ENCODE measurements around the gene PRKCA. TPM values are rescaled to one million over a fixed set of nuclear protein-coding genes. Genes with fewer than 3 reads are reported as not detected.

The PRKCA gene
- total and polyA plus RNA-seq, 9 of the 15 experiments (the other 6 are each of a cell fraction or from before 2014, with no cell fraction given): 3.2 to 33.0 (median 17.8) TPM

DNA sequence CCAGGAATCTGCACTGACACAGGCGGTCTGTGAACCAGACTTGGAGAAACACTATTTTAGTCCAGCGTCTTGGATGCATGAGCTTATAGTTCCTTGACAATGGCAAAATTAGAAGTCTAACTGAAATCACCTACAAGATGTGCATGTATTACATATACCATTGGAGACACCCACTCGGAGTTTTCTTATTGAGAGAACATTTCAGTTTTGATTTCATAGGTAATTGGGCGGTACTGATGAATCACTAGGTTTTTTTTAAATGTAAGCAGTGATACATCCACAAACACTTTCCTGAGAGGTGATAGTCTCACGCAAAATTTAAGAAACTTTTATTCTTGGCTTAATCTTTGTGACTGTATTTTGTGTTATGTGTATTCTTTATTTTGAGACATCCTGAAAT is 69.8 kb downstream of the PRKCA start:
- no peak overlapping the region for H3K4me2 ChIP-seq (ENCODE audit: insufficient read depth, low read length)
- in situ Hi-C loops (cut with MboI) (no loop called here), intact Hi-C loops (cut with micrococcal nuclease) (no loop called here)
- H3K79me2 ChIP-seq (ENCODE audit: control insufficient read depth, insufficient read depth, low read length): peaks cover 14% of the 10 kb centered on the region
- POLR2A ChIA-PET: no interaction called here
- 84% methylated on average over 5 of the region's 5 CpGs for WGBS (ENCODE audit: insufficient coverage, low coverage, missing lambda C conversion rate)
- CTCF ChIA-PET (ENCODE audit: low intra/inter-chr PET ratio): no interaction called here
- peaks cover 10 to 12% of the 10 kb centered on the region in 2 experiments; a peak in 4 of 5 replicates for H3K4me1 ChIP-seq (replicated peaks in 1 of 2; ENCODE audit: control insufficient read depth in 2 of 2, insufficient read depth in 2 of 2, low read length in 2 of 2)
- no peak overlapping the region for H3K9ac ChIP-seq (ENCODE audit: insufficient read depth in 1 of 2, low read depth in 2 of 2, low read length in 2 of 2)
- H3K27ac ChIP-seq (ENCODE audit: extremely low read depth, low read depth, low read length): no peak overlapping the region
- no peak overlapping the region for H3K4me3 ChIP-seq
- ATAC-seq (no peak), DNase-seq (ENCODE audit: extremely low read depth in 1 of 4, low spot score in 3 of 4) (no peak), FAIRE-seq (no peak)
- TF ChIP-seq ZZZ3 (IDR thresholded peaks at IDR 0.05): no peak
- TF ChIP-seq ZC3H4 (CRISPR knock-in tag; IDR thresholded peaks at IDR 0.05; ENCODE audit: borderline replicate concordance): no peak
- no peak for TF ChIP-seq ZNF639 (CRISPR knock-in tag; conservative IDR thresholded peaks at IDR 0.05 in 1 of 2, IDR thresholded peaks at IDR 0.05 in 1 of 2)
- H3K9me1 ChIP-seq (ENCODE audit: control insufficient read depth, insufficient read depth, low read length): no peaks in the 10 kb centered on the region
- H3K9me3 ChIP-seq (replicated peaks; ENCODE audit: control insufficient read depth, insufficient read depth, low read depth, low read length): no peaks in the 10 kb centered on the region
- no peak overlapping the region for H2AFZ ChIP-seq (ENCODE audit: low read depth, low read length)
- H3K36me3 ChIP-seq (ENCODE audit: control insufficient read depth, insufficient read depth, low read length): no peaks in the 10 kb centered on the region
- no TSS peak for BruUV-seq (replicated peaks)
- H3K27me3 ChIP-seq (ENCODE audit: control insufficient read depth in 2 of 2, insufficient read depth in 2 of 2, low read length in 2 of 2): no peaks in the 10 kb centered on the region
- no peaks in the 10 kb centered on the region for H4K20me1 ChIP-seq (replicated peaks; ENCODE audit: control insufficient read depth, insufficient read depth, low read length)

GRCh38 chr17:66373079-66373478 is 70.7 kb downstream of the PRKCA start:
- H3K27ac ChIP-seq (ENCODE audit: extremely low read depth, low read depth, low read length): no peak overlapping the region
- TF ChIP-seq NFE2 (IDR thresholded peaks at IDR 0.05; ENCODE audit: low read depth) (no peak), MEIS2 (IDR thresholded peaks at IDR 0.05; ENCODE audit: partially characterized antibody) (peak; percentile 15)
- CTCF ChIA-PET (ENCODE audit: low intra/inter-chr PET ratio): no interaction called here
- H3K9me3 ChIP-seq (replicated peaks; ENCODE audit: control insufficient read depth, insufficient read depth, low read depth, low read length): no peaks in the 10 kb centered on the region
- H3K9ac ChIP-seq (ENCODE audit: insufficient read depth in 1 of 2, low read depth in 2 of 2, low read length in 2 of 2): no peak overlapping the region
- FAIRE-seq (no peak), ATAC-seq (no peak), DNase-seq (ENCODE audit: extremely low read depth in 1 of 4, low spot score in 3 of 4) (no peak)
- BruUV-seq (replicated peaks): no TSS peak
- no peaks in the 10 kb centered on the region for H3K27me3 ChIP-seq (ENCODE audit: control insufficient read depth in 2 of 2, insufficient read depth in 2 of 2, low read length in 2 of 2)
- in situ Hi-C loops (cut with MboI): no loop called here
- 62% methylated on average over 3 of the region's 3 CpGs for WGBS (ENCODE audit: insufficient coverage, low coverage, missing lambda C conversion rate)
- no peaks in the 10 kb centered on the region for H4K20me1 ChIP-seq (replicated peaks; ENCODE audit: control insufficient read depth, insufficient read depth, low read length)
- no peaks in the 10 kb centered on the region for H3K36me3 ChIP-seq (ENCODE audit: control insufficient read depth, insufficient read depth, low read length)
- no peak overlapping the region for H3K4me2 ChIP-seq (ENCODE audit: insufficient read depth, low read length)
- intact Hi-C loops (cut with micrococcal nuclease): no loop called here
- peaks cover 14% of the 10 kb centered on the region for H3K79me2 ChIP-seq (ENCODE audit: control insufficient read depth, insufficient read depth, low read length)
- no peak overlapping the region for H2AFZ ChIP-seq (ENCODE audit: low read depth, low read length)
- no peaks in the 10 kb centered on the region for H3K9me1 ChIP-seq (ENCODE audit: control insufficient read depth, insufficient read depth, low read length)
- H3K4me1 ChIP-seq (replicated peaks in 1 of 2; ENCODE audit: control insufficient read depth in 2 of 2, insufficient read depth in 2 of 2, low read length in 2 of 2): peaks cover 10 to 12% of the 10 kb centered on the region in 2 experiments; a peak in 4 of 5 replicates
- POLR2A ChIA-PET: no interaction called here
- H3K4me3 ChIP-seq: no peak overlapping the region

Data from K562 (cell line).